Naive thymus-derived CD4-positive, alpha-beta T cell (primary cell): ENCODE results near the gene GRK1. TPM values are rescaled to one million over a fixed set of nuclear protein-coding genes. Genes with fewer than 3 reads are reported as not detected.
"Not testable (repeated sequence)": the region's sequence is repeated elsewhere in the genome, so short reads cannot be mapped to it uniquely, and the experiment has no call there.

Source experiments
- ATAC-seq: fragments of 150-1000 bp; cut with Tn5 transposase; 2 replicates; pipeline ENCODE4 v1.10.0; 2021; ENCODE audit warnings: mild to moderate bottlenecking, moderate library complexity
- CTCF ChIA-PET: fragments of 350-600 bp; sonication (Branson Sonifier 250); formaldehyde crosslinking; loops from one replicate; lab custom pipeline; 2021; ENCODE audit warnings: antibody characterized with exemption; lab: Charles Lee
- POLR2A ChIA-PET: fragments of 350-600 bp; sonication (Branson Sonifier 250); formaldehyde crosslinking; loops from one replicate; lab custom pipeline; 2021; ENCODE audit warnings: antibody characterized with exemption, inconsistent platforms; lab: Charles Lee
- DNase-seq, 9 donors: peaks; one replicate each; pipeline versions ENCODE4 v3.0.0 to v3.0.0-alpha.2; 2020 to 2022; ENCODE audit warnings: mixed read lengths in 1 of 9
- H3K27ac ChIP-seq: one replicate; pipeline ENCODE4 v1.7.0; 2013; ENCODE audit warnings: mild to moderate bottlenecking, low read depth, low read length, moderate library complexity
- H3K27me3 ChIP-seq, 2 donors: one replicate each; pipeline ENCODE4 v1.7.0; 2013; ENCODE audit warnings: low read length in 2 of 2, mild to moderate bottlenecking in 2 of 2, moderate library complexity in 2 of 2; ENCODE audit not compliant: control insufficient read depth in 2 of 2, insufficient read depth in 2 of 2
- H3K36me3 ChIP-seq, 3 experiments: 1 replicate in 2 of 3; 2 replicates in 1 of 3; pipeline ENCODE4 v1.7.0; 2013; ENCODE audit warnings: low read length in 3 of 3, mild to moderate bottlenecking in 3 of 3, moderate library complexity in 1 of 3; ENCODE audit not compliant: insufficient read depth in 3 of 3, control insufficient read depth in 2 of 3
- H3K4me1 ChIP-seq, 2 donors: one replicate each; pipeline ENCODE4 v1.7.0; 2013; ENCODE audit warnings: low read length in 2 of 2, mild to moderate bottlenecking in 2 of 2, moderate library complexity in 1 of 2; ENCODE audit not compliant: control insufficient read depth in 2 of 2, insufficient read depth in 2 of 2
- H3K4me3 ChIP-seq: 2 replicates; pipeline ENCODE4 v1.7.0; 2013; ENCODE audit warnings: mild to moderate bottlenecking, low read length
- H3K9me3 ChIP-seq, 3 experiments: 1 replicate in 2 of 3; 2 replicates in 1 of 3; pipeline ENCODE4 v1.7.0; 2013; ENCODE audit warnings: low read length in 3 of 3; ENCODE audit not compliant: control insufficient read depth in 2 of 3
- H3K27ac Mint-ChIP-seq, 9 donors: one replicate each; pipeline ENCODE4 v1.8.0; 2020 to 2022; ENCODE audit warnings: mixed read lengths in 9 of 9, mild to moderate bottlenecking in 8 of 9, moderate library complexity in 5 of 9, inconsistent platforms in 2 of 9
- H3K27me3 Mint-ChIP-seq, 5 donors: one replicate each; pipeline ENCODE4 v1.8.0; 2021 to 2022; ENCODE audit warnings: mixed read lengths in 5 of 5, mild to moderate bottlenecking in 1 of 5
- H3K36me3 Mint-ChIP-seq, 5 donors: one replicate each; pipeline ENCODE4 v1.8.0; 2020 to 2022; ENCODE audit warnings: mixed read lengths in 5 of 5, mild to moderate bottlenecking in 3 of 5, inconsistent platforms in 1 of 5
- H3K4me1 Mint-ChIP-seq, 7 donors: one replicate each; pipeline ENCODE4 v1.8.0; 2020 to 2022; ENCODE audit warnings: mixed read lengths in 7 of 7, mild to moderate bottlenecking in 3 of 7, inconsistent platforms in 1 of 7
- H3K4me3 Mint-ChIP-seq, 10 donors: one replicate each; pipeline ENCODE4 v1.8.0; 2020 to 2022; ENCODE audit warnings: mild to moderate bottlenecking in 10 of 10, mixed read lengths in 10 of 10, moderate library complexity in 6 of 10, inconsistent platforms in 2 of 10
- H3K9me3 Mint-ChIP-seq, 11 donors: one replicate each; pipeline ENCODE4 v1.8.0; 2020 to 2022; ENCODE audit warnings: mixed read lengths in 11 of 11, mild to moderate bottlenecking in 4 of 11, inconsistent platforms in 1 of 11, moderate library complexity in 1 of 11
- intact Hi-C, 2 donors: fragments of 100-400 bp; cut with micrococcal nuclease; formaldehyde crosslinking; loops; one replicate each; pipeline ENCODE4 v1.15.1; 2023
- polyA plus RNA-seq, 2 donors: library from polyadenylated mRNA; unstranded; fragments of 300-500 nt; fragmentation: Illumina TruSeq; gene quantifications; one replicate each; pipeline ENCODE4 v1.2.3, GENCODE V29; 2021
- total RNA-seq, 6 experiments: library from RNA in 5 of 6; stranded (reverse) in 5 of 6; gene quantifications; 1 replicate in 5 of 6; 2 replicates in 1 of 6; pipeline ENCODE4 v1.2.3 and lab custom pipeline; 2021 to 2026

The GRK1 gene
- total and polyA plus RNA-seq, 7 experiments from 2014 or later = not detected

- CTCF ChIA-PET = interaction anchor here (0.6 to 1.2 kb wide), 2 partner anchors 15 to 541 kb away, joined by 3 to 4 read pairs; no protein-coding TSS in a partner anchor
- POLR2A ChIA-PET = interaction anchor here (1.0 kb wide), 1 partner anchor 15 kb away, joined by 3 read pairs; no protein-coding TSS in a partner anchor
- H3K27ac Mint-ChIP-seq = peak overlapping the region; percentile 87 to 96 (median 92)
Observed at GRCh38 chr13:113725329-113726105, 58.5 kb downstream of the GRK1 start.

GRCh38 chr13:113726106-113726821, 59.2 kb downstream of the GRK1 start:
- H3K27me3 ChIP-seq, H3K36me3 ChIP-seq, intact Hi-C loops, H3K9me3 ChIP-seq, H3K9me3 Mint-ChIP-seq, H3K36me3 Mint-ChIP-seq, ATAC-seq: not testable (repeated sequence)
- peak overlapping the region; percentile 73 for H3K4me3 ChIP-seq
- H3K27ac Mint-ChIP-seq = peak overlapping the region; percentile 34 to 92 (median 67)
- peaks cover 3 to 20% of the 10 kb centered on the region in 2 donors for H3K4me1 ChIP-seq
- peak overlapping the region; percentile 33 to 80 (median 70) for H3K4me3 Mint-ChIP-seq
- peak overlapping the region; percentile 63 for H3K27ac ChIP-seq
- H3K4me1 Mint-ChIP-seq = peaks cover 0 to 23% (median 13%) of the 10 kb centered on the region in 7 donors
- peaks cover 0 to 16% (median 7%) of the 10 kb centered on the region in 5 donors for H3K27me3 Mint-ChIP-seq
- POLR2A ChIA-PET = interaction anchor here (0.9 kb wide), 1 partner anchor 93 kb away, joined by 3 read pairs; no protein-coding TSS in a partner anchor
- peak; percentile 29 to 66 (median 49) for DNase-seq
- CTCF ChIA-PET = interaction anchor here (1.2 kb wide), 1 partner anchor 15 kb away, joined by 3 read pairs; no protein-coding TSS in a partner anchor

More at GRCh38 chr13:113725329-113726105, 58.5 kb downstream of the GRK1 start:
- intact Hi-C loops, H3K36me3 Mint-ChIP-seq, H3K27ac ChIP-seq, H3K36me3 ChIP-seq, H3K9me3 Mint-ChIP-seq, ATAC-seq, H3K27me3 ChIP-seq, H3K9me3 ChIP-seq: not testable (repeated sequence)
- DNase-seq = peak; percentile 26 to 76 (median 55)
- H3K4me3 ChIP-seq = peak overlapping the region; percentile 72
- Mint-ChIP-seq H3K4me1 (peaks cover 0 to 23% (median 13%) of the 10 kb centered on the region in 7 donors), H3K4me3 (peak overlapping the region in 8 of 10 donors; percentile 73 to 88 (median 82)), H3K27me3 (peaks cover 0 to 11% (median 7%) of the 10 kb centered on the region in 5 donors)
- peaks cover 3 to 20% of the 10 kb centered on the region in 2 donors for H3K4me1 ChIP-seq

- Mint-ChIP-seq H3K27me3 (peaks cover 0 to 16% (median 7%) of the 10 kb centered on the region in 5 donors), H3K9me3 (peaks cover 0 to 7% (median 0%) of the 10 kb centered on the region in 11 donors), H3K4me1 (peaks cover 0 to 23% (median 13%) of the 10 kb centered on the region in 7 donors), H3K27ac (peak overlapping the region in 7 of 9 donors; percentile 56 to 92 (median 71)), H3K36me3 (no peaks in the 10 kb centered on the region), H3K4me3 (peak overlapping the region in 9 of 10 donors; percentile 16 to 79 (median 66))
- Histone ChIP-seq H3K36me3 (no peaks in the 10 kb centered on the region), H3K9me3 (no peaks in the 10 kb centered on the region), H3K27ac (peak overlapping the region; percentile 63), H3K4me1 (peaks cover 3 to 20% of the 10 kb centered on the region in 2 donors), H3K4me3 (peak overlapping the region; percentile 73), H3K27me3 (no peaks in the 10 kb centered on the region)
- DNase-seq (no peak), ATAC-seq (no peak)
- intact Hi-C loops = no loop called here
- CTCF ChIA-PET = interaction anchor here (1.2 kb wide), 1 partner anchor 14 kb away, joined by 3 read pairs; no protein-coding TSS in a partner anchor
- POLR2A ChIA-PET = interaction anchor here (0.9 kb wide), 1 partner anchor 94 kb away, joined by 3 read pairs; no protein-coding TSS in a partner anchor
Observed at GRCh38 chr13:113726961-113727411, 60.0 kb downstream of the GRK1 start.

GRCh38 chr13:113728571-113729054, 61.6 kb downstream of the GRK1 start:
- no peak overlapping the region for H3K4me3 ChIP-seq
- H3K36me3 Mint-ChIP-seq = no peaks in the 10 kb centered on the region
- no peaks in the 10 kb centered on the region for H3K36me3 ChIP-seq
- peaks cover 0 to 16% (median 10%) of the 10 kb centered on the region in 7 donors for H3K4me1 Mint-ChIP-seq
- no peaks in the 10 kb centered on the region for H3K9me3 ChIP-seq
- H3K4me1 ChIP-seq = peaks cover 3 to 19% of the 10 kb centered on the region in 2 donors
- POLR2A ChIA-PET = no interaction called here
- CTCF ChIA-PET = no interaction called here
- H3K4me3 Mint-ChIP-seq = no peak overlapping the region
- peaks cover 0 to 16% (median 7%) of the 10 kb centered on the region in 5 donors for H3K27me3 Mint-ChIP-seq
- DNase-seq = no peak
- intact Hi-C loops = no loop called here
- H3K27me3 ChIP-seq = no peaks in the 10 kb centered on the region
- peak overlapping the region in 2 of 9 donors; percentile 14 to 33 for H3K27ac Mint-ChIP-seq
- ATAC-seq = no peak
- no peak overlapping the region for H3K27ac ChIP-seq
- H3K9me3 Mint-ChIP-seq = peaks cover 0 to 7% (median 0%) of the 10 kb centered on the region in 11 donors

GRCh38 chr13:113729187-113730019, 62.4 kb downstream of the GRK1 start:
- POLR2A ChIA-PET = no interaction called here
- DNase-seq (peak in 1 of 9 donors; percentile 22), ATAC-seq (no peak)
- Mint-ChIP-seq H3K4me1 (peaks cover 0 to 8% (median 6%) of the 10 kb centered on the region in 7 donors), H3K27ac (peak overlapping the region in 1 of 9 donors; percentile 14), H3K27me3 (peaks cover 0 to 16% (median 7%) of the 10 kb centered on the region in 5 donors), H3K36me3 (no peaks in the 10 kb centered on the region), H3K4me3 (no peak overlapping the region), H3K9me3 (peaks cover 0 to 11% (median 0%) of the 10 kb centered on the region in 11 donors)
- Histone ChIP-seq H3K36me3 (no peaks in the 10 kb centered on the region), H3K4me1 (peaks cover 3 to 11% of the 10 kb centered on the region in 2 donors), H3K27me3 (no peaks in the 10 kb centered on the region), H3K9me3 (no peaks in the 10 kb centered on the region), H3K4me3 (no peak overlapping the region), H3K27ac (no peak overlapping the region)
- CTCF ChIA-PET = interaction anchor here (0.7 kb wide), 1 partner anchor 245 kb away, joined by 3 read pairs; no protein-coding TSS in a partner anchor
- intact Hi-C loops = no loop called here
